Spleen (tissue), 7 donors: ENCODE results near the gene NUAK2.

ENCODE experiments used
- CTCF ChIP-seq, 11 experiments: fragments of 200-600 bp in 7 of 11; fragments of 450-650 bp in 4 of 11; sonication (generic) in 4 of 11; IDR thresholded peaks in 8 of 11; conservative IDR thresholded peaks in 3 of 11; 1 replicate in 7 of 11; 2 replicates in 4 of 11; pipeline versions ENCODE4 v1.4.0 to v1.8.0; 2016 to 2021; ENCODE audit warnings: antibody characterized with exemption in 11 of 11, inconsistent platforms in 4 of 11, mild to moderate bottlenecking in 1 of 11
- POLR2AphosphoS5 ChIP-seq, 3 donors: sonication (generic); formaldehyde crosslinking; IDR thresholded peaks; one replicate each; pipeline ENCODE4 v1.5.1; 2017; ENCODE audit warnings: antibody characterized with exemption in 3 of 3
- donor health status: DM: no; HTN: no; CAD: no; lungs with moderate emphysema.
- donor health status: DM: no; HTN: no; CAD: no.
- donor health status: DM: no; HTN: no; CAD: no.

- no peak for TF ChIP-seq CTCF (IDR thresholded peaks at IDR 0.05 in 8 of 11, conservative IDR thresholded peaks at IDR 0.05 in 3 of 11)
- TF ChIP-seq POLR2AphosphoS5 (IDR thresholded peaks at IDR 0.05), result peak; percentile 61 to 83 (median 67)
These were observed 35.1 kb downstream of the NUAK2 start for GRCh38 chr1:205286335-205286950.
